ENCODE results near the gene WDR4.

DNA sequence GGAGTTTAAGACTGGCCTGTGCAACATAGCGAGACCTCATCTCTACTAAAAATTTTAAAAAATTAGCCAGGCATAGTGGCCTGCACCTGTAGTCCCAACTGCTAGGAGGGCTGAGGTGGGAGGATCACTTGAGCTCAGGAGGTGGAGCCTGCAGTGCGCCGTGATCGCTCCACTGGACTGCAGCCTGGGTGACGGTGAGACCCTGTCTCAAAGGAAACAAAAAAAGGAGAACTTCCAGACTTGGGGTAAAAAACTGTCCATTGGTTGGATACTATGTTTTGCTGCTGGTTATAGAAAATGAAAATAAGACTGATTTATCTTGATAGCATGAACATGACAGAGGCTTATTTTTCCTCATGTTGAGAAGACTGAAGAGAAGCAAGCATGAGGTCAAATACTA is 79.4 kb downstream of the WDR4 start:
- TF ChIP-seq, protein P1, sequence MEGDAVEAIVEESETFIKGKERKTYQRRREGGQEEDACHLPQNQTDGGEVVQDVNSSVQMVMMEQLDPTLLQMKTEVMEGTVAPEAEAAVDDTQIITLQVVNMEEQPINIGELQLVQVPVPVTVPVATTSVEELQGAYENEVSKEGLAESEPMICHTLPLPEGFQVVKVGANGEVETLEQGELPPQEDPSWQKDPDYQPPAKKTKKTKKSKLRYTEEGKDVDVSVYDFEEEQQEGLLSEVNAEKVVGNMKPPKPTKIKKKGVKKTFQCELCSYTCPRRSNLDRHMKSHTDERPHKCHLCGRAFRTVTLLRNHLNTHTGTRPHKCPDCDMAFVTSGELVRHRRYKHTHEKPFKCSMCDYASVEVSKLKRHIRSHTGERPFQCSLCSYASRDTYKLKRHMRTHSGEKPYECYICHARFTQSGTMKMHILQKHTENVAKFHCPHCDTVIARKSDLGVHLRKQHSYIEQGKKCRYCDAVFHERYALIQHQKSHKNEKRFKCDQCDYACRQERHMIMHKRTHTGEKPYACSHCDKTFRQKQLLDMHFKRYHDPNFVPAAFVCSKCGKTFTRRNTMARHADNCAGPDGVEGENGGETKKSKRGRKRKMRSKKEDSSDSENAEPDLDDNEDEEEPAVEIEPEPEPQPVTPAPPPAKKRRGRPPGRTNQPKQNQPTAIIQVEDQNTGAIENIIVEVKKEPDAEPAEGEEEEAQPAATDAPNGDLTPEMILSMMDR (conservative IDR thresholded peaks at IDR 0.05; ENCODE audit: low read depth, low read length), result no peak
- no peak for TF ChIP-seq BHLHE40 (IDR thresholded peaks at IDR 0.05; ENCODE audit: low read depth, low read length)
- TF ChIP-seq FOS (IDR thresholded peaks at IDR 0.05; ENCODE audit: low read depth, low read length), result no peak
- TF ChIP-seq, protein P2, sequence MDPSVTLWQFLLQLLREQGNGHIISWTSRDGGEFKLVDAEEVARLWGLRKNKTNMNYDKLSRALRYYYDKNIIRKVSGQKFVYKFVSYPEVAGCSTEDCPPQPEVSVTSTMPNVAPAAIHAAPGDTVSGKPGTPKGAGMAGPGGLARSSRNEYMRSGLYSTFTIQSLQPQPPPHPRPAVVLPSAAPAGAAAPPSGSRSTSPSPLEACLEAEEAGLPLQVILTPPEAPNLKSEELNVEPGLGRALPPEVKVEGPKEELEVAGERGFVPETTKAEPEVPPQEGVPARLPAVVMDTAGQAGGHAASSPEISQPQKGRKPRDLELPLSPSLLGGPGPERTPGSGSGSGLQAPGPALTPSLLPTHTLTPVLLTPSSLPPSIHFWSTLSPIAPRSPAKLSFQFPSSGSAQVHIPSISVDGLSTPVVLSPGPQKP (IDR thresholded peaks at IDR 0.05; ENCODE audit: borderline replicate concordance, low read depth, low read length), result no peak
- no peak for TF ChIP-seq RCOR1 (IDR thresholded peaks at IDR 0.05; ENCODE audit: insufficient replicate concordance, low read length)
